ENCODE data around the gene SLC29A3.

SLC29A3 gene

DNA sequence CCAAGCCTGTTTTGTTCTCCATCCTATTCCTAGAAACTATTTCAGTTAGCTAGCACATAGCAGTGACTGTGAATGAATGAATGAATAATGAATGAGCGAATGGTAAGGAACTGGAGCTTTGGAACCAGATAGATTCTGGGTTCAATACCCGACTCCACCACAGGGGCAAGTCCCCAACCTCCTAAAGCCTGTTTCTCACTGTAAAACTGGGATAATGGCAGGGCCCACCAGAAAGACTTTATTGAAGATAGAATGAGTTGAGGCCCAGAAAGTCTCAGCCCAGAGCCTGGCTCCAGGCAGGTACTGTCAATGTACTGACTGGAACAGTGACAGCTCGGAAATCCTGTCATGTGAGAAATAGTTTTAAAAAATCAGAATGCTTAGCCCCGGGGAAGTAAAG, 76.6 kb downstream of the SLC29A3 start:
- DNase-seq: no peak

DNA sequence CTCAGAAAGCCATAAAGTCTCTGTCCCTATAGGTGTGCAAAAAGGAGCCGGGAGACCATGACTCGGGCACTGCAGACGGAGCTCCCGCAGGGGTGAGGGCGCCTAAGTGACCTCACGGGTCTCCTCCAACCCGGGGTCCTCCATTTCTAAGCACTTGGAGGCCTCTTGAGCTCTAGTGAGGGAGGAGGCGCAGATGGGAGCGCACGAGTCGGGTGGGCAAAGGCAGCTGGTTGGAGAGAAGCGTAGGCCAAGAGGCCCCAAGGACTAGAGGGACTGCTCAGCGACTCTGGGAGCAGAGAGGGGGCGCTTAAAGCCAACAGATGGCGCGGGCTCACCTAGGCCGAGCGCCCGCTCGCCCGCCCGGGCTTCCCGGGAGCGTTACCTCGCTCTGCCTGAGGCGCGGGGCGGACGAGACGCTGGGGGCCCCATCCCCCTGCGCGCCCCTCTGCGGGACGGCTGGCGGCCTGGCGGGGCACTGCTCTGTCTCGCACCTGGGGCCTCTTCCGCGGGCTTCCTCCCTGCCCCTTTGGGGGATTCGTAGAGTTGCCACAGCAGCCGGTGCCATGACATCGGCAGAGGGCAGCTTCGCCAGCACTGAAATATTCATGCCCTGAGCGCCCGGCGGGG, 77.1 kb downstream of the SLC29A3 start:
- DNase-seq: no peak

DNA sequence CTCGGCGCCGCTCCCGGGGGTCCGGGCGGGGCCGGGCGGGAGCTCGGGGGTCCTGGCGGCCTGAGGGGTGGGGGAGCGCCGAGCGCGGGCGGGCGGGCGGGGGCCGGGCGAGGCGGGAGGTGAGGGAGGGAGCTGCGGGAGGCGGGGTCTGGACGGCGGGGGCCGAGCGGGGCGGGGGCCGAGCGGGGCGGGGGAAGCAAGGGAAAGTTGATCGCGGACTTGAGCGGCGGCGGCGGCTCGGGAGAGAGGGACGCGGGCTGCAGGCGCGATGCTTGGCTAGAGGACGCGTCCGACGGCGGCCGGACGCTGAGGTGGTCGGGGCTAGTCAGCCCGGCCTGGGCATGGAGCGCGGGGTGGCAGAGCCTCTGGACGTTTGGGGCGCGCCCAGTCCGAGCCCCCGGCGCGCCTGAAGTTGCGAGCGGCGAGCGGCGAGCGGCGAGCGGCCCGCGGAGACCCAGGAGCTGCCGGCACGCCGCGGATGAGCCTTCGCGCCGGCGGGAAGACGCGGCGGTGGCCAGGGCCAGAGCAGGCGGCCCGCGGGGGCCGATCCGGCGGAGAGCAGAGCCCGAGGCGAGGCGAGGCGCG, 77.7 kb downstream of the SLC29A3 start, which contains the start of gene CDH23:
TSS of gene CDH23 (plus strand) at position 210 of the 585 bp plus-strand sequence. CDS start 42,912 bp downstream, outside the sequence.
- no peak for DNase-seq

DNA sequence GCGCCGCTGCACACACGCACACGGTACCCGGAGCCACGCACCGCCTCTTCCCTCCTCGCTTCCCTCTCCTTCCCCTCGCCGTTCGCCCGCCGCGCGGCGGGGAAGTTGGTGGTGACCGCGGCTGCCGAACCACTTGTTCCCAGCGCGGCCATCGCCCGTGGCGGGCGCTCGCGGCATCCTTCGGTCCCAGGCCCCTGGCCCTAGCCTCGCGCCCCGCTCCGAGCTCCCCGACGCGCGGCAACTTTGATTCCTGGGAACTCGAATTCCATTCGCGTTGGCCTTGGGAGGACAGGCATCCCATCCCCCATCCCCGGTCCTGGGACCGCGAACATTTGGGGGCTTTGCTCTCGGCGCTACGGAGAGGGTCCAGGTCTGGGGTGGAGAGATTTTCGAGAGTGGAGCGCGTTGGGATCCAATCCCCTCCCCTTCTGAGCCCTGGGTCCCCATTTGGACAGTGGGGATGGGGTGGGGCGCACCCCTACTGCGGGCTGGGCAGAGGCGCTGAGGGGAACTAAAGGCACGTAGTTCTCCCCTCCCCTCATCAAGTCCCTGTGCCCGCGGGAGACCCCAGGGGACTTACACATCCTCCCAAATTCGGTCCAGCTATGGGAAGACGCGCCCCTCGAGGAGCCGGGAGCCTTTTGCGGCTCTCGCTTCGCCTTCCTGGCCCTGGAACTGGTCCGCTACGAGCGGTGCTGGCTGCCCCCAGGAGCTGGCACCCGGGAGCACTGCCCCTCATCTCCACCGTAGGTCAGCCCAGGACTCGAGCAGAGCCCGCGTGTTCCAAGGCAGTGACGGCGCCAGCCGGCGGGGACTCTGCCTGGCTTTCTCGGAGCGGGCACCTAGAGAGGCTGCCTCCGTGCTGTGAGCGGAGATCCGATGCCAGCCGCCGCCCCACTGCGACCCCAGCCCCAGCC, 78.5 kb downstream of the SLC29A3 start:
- DNase-seq: no peak

- DNase-seq: no peak
Measured at GRCh38 chr10:71398976-71399375, 79.9 kb downstream of the SLC29A3 start.

DNA sequence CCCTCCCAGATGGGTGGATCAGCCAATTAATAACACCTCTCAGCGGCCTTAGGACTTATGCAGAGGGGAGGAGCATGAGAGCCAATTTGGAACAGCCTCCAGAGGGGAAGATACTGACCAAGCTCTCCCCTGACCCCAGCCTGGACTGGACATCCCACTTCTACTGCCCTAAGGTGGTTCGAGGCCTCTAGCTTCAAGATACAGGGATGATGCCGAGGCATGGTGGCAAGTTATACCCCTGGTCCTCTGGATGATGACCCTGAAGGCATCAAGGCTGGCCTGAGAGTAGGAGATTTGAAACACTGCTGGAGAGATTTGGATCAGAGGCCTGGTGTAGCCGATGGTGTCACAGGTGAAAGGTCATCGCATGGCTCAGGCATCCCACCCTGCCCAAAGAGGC, 80.9 kb downstream of the SLC29A3 start:
- DNase-seq: no peak

GRCh38 chr10:71401056-71401455, 82.0 kb downstream of the SLC29A3 start:
- no peak for DNase-seq

DNA sequence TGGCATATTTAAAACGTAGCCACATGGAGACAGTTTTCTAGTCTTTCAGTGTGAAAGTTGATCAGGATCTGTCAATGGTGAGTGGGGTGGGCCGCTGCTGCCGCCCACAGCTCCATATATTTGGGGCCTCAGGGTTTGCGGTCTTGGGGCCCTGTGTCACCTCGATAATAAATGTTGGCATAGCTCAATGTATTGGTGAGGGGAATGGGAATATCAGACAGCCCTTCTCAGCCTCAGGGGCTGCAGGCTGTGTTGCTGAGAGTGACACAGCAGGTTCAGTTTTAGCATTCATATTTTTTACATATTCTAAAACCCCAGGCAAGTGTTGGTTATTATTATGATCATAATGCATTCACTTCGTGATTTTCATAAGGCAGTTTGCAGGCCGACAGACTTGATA, 82.9 kb downstream of the SLC29A3 start:
- DNase-seq: no peak

DNA sequence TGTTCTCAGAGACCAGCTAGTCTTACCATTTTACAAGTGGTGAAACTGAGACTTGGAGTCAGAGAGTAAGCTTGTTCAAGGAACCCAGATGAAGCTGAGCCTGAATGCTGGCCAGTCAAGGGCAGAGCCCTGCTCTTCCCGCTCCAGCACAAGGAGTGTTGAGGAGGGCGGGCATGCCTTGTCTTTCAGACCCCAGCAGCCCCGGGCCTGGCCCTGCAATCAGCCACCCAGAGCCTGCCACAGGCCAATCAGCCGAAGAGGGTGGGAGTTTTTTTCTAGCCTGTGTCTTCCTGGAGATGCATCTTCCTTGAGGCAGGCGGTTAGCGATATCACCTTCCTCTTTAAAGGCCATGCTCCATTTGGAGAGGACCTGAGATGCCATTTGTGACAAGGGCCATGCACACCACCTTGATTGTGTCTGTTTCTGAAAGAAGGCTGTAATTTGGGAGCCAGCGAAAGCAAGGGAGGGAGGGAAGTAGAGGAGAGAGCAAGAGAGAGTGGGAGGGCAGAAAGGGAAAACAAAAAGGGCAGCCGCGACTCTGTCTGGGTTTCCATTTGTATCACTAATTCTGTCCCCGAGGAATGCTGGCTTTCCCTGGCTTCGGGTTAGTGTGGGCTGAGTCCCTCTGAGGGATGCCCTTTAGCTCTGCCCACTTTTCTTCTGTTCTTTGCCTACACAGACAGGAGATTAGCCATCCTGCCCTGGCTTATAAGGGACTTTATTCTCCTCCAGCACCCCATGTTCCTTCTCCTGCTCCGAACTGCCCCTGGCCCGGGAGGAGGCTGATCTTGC, 85.6 kb downstream of the SLC29A3 start:
- DNase-seq: no peak

DNA sequence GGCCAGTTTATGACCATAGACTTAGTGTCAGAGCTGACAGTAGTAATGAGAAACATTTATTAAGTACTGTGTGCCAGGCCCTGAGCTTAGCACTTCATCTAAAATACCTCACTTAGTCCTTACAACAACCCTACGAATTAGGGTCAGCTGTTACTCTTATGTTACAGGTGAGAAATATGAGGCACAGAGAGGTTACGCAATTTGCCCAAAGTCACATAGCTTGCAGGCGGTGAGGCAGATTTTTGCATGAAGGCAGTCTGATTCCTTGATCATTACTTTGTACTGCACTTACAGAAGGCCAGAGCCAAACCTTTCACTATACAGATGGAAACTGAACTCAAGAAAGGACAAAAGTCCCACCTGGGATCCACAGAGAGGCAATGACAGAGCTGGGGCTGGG, 87.8 kb downstream of the SLC29A3 start:
- no peak for DNase-seq

GRCh38 chr10:71408436-71409225, 89.6 kb downstream of the SLC29A3 start:
- DNase-seq: no peak

GRCh38 chr10:71409516-71410104, 90.6 kb downstream of the SLC29A3 start:
- no peak for DNase-seq

All from T1000 (cell line).